GM19455 (cell line): Measurements from ENCODE around the gene XIRP1.

Experiments used
- ATAC-seq: cut with Tn5 transposase; IDR thresholded peaks from one replicate; pipeline ENCODE4 v1.9.1; 2021; ENCODE audit not compliant: unreplicated experiment

XIRP1 gene

DNA sequence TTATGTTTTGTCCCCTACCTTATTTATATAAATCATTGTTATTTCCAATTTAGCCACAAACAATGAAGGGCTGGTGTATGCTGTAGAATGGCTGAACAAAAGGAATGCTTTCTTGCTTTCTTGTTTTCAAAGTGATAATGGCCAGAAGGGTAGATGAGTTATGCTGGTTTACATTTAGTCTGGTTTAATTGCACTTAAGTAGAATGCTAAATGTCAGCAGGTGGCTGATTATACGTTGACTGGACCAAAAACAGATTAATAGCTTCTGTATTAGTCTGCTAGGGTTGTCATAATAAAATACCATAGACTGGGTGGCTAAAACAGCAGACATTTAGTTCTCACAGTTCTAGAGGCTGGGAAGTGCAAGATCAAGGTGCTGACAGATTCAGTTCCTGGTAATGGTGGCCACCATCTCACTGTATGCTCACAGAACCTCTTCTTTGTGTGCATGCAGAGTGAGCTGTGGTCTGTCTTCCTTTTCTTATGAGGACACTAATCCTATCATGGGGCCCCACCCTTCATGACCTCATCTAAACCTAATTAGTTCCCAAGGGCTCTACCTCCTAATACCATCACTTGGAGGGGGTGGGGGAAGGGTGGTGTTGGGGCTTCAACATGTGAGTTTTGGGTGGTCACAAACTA, 17.1 kb upstream of the XIRP1 start:
- ATAC-seq: no peak

DNA sequence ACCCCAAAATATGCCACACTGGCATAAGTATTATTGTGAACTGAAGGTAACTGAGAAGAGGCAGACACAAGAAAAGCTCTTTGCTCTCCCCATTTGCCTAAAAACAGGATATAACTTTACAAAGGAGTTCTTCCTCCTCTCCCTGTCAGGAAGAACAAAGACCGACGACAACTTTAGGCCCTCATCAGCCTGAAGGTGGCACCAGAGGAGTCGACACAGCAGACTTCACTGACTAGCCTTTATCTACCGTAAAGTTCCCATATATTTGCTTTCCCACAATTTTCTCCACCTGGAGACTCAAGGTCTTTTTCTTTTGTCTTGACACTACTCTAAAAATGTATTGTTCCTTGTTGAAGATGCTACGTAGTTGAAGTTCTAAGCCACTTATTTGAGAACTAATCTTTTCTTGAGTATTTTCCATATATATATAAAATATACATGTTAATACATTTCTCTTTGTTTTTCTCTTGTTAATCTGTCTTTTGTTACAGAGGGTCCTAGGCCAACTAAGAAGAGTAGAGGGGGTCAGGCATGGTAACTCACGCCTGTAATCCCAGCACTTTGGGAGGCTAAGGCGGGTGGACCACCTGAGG, 16.2 kb upstream of the XIRP1 start:
- no peak for ATAC-seq

DNA sequence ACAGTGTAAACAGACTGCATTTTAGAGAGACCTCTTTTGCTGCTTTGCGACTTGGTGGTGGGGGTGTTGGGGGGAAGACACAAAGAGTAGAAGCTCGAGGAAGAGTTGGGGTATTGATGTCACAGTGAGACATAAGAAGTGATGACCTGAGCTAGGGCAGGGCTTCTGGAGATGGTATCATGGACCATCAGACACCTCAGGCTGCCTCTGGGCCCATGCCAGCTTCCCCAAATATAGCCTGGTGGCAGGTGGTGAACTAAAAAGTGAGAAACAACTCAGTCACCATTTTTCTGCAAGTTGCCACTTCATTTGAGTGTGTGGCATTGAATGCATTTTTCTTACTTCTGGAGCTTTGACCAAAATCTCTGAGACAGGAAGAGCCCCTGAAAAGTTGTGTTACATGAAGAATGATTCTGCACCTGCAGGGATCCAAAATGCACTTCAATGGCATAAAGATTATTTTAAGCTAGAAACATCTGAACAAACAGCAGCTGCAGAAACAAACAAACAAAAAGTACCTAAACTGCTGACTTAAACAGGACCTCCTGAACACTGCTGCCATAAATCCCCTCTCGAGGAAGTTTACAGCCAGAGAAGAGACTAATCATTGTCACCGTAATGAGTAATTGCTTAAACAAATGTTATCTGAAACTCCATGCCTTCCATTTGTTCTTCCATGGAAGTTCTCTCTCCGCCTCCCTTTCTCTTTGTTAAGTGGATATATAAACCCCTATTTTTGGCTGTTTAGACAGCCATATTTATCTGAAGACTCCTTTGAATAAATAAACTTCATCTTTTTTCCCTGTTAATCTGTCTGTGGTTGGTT, 15.2 kb upstream of the XIRP1 start:
- ATAC-seq: no peak

DNA sequence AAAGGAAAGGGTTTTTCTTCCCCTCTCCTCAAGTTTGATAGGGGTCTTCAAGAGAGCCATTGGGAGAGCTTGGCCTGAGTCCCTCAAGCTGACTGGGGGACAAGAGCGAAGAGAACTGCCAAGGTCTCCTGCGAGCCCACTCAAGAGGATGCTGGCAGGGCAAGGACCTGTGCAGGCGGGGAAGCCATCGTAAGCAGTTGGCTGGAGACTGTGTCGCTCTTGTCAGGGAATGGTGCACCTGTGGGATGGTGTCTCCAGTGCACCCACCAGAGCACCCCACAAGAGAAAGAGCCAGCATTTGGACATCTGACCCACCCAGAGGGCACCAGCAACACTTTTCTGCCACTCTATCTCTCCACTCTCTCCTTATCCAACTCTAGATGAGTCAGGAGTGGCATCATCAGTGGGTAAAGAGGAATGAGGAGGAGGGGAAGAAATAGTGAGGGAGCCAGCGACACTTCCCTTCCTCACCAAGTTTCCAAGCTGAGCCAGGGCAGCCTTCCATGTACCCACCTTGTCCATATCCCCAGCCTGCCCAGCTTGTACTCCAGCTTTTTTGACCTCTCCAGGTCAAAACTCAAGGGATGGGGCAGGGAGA, 13.6 kb upstream of the XIRP1 start:
- no peak for ATAC-seq

DNA sequence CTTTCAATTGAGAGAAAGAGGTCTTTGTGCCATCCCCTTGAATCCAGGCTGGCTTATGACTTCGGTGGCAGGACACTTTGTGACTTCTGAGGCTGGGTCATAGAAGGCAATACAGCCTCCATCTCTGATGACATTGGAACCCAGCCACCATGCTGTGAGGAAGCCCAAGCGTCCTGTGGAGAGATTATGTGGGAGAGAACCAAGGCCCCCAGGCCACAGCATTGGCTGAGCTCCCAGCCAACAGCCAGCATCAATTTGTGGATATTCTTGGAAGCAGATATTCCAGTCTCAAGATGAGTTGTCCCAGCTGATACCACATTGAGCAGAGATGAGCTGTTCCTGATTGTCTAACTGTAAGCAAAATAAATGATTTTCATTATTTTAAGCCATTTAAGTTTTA, 12.7 kb upstream of the XIRP1 start:
- no peak for ATAC-seq

DNA sequence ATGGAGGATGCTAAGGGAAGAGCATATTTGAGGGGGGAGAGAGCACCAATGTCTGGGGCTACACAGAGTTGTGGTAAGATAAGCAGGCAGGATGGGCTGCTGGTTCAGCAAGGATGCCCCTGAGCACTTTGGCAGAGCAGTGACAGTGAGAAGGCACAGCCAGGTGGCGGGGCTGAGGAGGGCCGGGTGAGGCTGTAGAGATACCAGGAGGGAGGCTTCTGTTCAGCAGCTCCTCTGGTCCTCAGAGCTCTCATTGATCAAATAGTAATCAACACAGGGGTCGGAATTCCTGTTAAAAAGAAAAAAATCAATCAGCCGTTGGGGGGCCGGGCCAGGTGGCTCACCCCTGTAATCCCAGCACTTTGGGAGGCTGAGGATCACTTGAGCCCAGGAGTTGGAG, 11.5 kb upstream of the XIRP1 start:
- no peak for ATAC-seq

DNA sequence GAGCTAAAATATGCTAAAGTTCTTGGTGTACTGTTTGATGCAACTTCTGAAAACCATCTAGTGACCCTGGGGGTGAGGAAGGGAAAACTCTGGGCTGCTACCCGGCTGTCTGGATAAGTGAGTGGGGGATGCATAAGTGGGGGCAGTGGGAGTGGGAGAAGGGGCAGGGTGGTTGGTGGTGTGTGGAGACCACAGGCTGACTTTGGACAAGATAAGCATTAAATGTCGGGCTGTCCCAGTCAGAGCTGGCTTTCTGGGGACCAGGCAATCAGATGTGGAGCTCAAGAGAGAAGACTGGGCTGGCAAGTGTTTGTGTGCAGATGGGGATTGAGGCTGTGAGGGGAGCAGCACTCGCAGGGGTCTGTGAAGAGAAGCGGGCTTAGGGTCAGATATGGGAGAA, 11.0 kb upstream of the XIRP1 start:
- no peak for ATAC-seq

DNA sequence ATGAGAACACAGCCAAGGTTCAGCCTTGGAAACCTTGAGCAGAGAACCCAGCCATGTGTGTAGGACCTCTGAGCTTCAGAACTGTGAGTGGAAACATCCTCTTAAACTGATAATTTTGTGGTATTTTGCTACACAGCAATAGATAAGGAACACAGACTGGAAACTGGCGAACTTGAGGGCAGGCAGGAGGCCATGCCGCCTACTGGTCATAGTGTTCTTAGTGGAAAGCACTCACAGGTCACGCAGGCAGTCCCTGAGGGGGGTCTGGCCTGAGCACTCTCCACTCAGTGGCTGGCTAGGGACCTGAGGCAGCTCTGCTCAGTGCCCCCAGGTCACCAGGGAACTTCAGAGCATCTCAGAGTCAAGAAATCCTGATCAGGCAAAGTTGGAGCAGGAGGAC, 9.7 kb upstream of the XIRP1 start:
- no peak for ATAC-seq

DNA sequence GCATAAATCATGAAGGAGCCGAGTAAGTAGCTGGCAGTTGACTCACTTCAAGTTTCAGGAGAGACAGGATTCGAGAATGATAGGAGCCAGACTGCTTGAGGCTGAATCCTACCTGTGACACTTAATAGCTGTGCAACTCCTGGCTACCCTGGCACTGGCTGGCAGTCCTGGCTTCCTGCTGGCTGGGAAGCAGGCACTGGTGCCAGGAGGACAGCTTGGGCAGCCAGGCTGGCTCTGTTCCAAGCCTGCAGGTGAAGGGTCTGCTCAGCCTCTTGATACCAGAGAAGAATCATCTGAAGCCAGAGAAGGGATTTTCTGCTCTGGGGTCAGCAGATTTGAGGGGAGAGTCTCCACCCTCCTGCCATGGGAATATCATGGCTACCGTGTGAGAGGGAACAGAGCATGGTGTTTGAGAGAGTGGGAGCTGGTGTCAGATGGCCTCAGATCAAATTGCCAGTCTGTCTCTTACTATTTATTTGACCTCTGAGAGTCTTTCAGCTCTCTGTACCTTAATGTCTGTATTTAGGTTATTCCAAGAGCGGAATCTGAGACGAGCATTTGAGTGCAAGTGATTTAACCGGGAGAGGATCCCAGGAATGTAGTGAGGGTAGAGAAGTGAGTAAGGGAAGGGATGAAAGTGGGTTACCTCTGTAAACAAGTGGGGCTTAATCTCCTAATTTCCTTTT, 4.4 kb upstream of the XIRP1 start:
- ATAC-seq: no peak

DNA sequence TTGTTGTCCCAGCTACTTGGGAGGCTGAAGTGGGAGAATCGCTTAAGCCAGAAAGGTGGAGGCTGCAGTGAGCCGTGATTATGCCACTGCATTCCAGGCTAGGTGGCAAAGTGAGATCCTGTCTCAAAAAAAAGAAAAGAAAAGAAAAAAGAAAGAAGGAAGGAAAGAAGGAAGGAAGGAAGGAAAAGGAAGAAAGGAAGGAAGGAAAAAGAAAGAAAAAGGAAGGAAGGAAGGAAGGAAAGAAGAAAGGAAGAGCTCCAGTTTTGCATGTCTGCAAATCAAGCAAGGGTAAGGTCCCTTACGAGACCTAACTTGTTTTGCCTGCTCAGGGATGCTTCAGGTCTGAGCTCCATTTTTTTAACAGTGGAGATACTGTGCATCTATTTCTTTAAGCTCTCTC, 3.6 kb upstream of the XIRP1 start:
- no peak for ATAC-seq

DNA sequence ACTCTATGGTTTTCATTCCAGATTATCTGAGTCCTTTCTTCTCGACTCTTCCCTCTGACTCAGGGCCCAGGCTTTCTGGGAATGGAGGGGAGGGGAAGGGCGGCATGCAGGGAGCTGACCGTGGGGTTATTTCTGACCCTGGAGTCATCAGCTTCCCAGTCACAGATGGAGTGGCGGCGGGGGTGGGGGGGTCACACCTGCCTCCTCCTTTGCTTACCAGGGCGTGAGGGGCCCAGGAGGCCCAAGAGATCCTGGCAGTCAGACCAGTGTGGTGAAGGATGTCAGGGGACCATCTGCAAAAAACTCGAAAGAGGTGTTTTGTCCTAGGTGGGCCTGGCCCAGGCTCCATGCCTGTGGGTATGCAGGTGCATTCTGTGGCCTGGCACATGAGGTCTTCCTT, 996 bp upstream of the XIRP1 start:
- no peak for ATAC-seq

DNA sequence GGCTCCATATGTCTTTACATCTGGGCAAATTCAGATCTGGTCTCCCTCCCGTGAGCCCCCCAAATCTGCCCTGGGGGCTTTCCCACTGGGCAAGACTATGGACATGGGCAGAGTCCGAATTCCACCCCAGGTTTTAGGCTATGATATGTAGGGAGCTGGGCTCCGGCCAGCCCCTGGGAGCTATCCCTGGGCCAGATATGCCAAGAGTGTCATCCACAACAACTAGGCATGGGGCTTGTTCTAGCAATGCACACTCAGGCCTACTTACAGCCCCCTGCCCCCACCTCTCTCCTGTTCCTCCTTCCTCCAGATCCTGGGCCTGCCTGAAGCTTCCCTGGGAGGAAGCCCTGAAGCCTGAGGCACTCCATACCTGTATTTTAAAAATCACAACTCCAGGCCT, 622 bp downstream of the XIRP1 start:
- no peak for ATAC-seq

DNA sequence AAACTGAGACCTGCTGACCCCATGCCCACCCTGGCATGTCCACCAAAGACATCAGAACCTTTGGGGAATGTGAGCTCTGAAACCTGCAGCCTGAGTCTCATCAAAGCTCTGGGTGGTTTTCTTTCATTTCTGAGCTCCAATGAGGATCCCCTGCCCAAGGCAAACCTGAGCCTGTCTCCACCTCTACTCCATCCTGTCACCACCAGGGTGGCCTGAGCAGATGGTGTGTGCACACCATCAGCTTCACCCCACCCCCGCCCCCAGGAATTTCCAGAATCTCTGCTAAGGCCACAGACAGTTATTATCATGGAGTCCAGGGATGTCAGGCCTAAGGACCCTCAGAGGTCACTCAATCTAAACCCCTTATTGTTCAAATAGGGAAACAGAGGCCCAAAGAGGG, 1.3 kb downstream of the XIRP1 start:
- ATAC-seq: no peak

DNA sequence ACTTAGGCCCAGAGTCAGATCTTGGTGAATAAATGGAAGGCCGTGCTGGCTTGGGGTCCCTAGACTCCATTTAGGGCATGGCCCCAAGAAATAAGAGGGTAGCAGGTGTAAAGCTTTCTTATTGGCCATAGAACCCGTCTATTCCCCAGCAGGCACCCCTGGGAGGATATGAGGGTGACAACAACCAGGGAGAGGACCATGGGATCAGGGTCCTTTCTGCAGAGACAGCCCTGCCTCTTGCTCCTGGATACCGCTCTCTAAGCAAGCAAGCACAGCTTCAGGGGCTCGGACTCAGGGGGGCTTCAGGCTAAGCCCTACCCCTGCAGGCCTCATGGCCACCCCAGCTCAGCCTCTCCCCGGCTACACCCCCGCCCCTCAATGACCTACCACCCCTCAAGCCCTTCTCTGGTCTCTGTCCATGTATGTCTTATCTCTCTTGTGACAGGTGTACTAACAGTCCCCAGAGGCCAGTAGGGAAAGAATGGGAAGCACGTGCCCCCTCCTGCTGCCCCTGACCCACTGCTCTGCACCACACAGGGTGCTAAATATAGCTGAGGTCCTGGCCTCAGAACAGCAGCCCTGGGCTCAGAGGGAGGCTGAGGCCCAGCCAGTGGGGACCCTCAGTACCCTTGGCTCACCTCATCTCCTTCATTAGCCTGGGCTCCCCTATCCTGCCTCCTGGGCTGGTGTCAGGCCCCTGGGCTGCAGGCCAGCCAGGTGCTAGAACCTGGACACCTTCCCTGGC, 1.9 kb downstream of the XIRP1 start:
- ATAC-seq: no peak

DNA sequence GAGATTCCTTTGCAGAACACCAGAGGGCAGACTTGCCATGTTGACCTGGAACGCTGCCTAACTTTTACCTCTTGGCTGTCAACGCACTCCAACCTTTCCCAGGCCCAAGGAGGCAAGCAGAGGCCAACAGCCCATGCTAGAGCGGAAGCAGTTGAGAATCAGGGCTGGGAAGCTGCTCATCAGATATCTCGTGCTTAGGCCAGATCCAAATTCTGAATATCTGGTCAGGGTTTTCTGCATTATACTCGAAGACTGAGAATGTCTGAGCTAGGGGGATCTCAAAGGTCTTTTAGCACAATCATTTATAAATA, 2.5 kb downstream of the XIRP1 start:
- ATAC-seq: no peak

DNA sequence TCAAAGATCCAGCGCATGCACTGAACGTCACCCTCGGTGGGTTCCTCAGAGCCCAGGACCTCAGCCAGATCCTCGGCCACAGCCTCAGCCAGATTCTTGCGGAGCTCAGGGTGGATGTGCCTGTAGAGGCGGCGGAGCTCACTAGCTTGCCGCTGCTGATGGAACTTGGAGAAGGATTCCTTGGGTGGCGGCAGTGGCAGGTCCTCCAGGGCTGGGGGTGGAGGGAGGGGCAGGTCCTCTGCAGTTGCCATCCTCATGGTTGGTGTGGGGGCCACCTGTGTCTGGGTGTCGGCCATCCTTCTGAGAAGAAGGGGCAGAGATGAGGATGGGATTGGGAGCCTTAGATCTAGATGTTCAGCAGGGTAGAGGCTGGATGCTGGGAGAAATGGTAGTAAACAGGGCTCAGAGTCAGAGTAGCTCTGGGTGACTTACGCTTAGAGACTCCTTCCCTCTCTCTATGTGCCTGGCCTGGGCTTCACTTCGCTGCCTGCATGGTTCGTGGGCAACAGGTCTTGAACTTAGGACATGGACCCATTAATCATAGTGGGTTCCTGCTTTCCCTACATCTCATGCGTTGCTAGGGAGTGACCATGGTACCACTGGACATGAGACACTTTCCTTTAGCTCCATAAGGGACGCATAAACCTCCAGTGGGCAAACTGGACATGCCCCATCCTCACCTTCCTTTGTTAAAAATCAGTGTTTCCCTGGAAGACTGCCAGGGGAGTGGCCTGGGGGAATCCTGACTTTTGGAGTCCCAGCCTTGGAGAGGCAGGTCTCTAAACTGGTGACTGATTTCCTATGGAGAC, 3.0 kb downstream of the XIRP1 start:
- ATAC-seq: no peak

DNA sequence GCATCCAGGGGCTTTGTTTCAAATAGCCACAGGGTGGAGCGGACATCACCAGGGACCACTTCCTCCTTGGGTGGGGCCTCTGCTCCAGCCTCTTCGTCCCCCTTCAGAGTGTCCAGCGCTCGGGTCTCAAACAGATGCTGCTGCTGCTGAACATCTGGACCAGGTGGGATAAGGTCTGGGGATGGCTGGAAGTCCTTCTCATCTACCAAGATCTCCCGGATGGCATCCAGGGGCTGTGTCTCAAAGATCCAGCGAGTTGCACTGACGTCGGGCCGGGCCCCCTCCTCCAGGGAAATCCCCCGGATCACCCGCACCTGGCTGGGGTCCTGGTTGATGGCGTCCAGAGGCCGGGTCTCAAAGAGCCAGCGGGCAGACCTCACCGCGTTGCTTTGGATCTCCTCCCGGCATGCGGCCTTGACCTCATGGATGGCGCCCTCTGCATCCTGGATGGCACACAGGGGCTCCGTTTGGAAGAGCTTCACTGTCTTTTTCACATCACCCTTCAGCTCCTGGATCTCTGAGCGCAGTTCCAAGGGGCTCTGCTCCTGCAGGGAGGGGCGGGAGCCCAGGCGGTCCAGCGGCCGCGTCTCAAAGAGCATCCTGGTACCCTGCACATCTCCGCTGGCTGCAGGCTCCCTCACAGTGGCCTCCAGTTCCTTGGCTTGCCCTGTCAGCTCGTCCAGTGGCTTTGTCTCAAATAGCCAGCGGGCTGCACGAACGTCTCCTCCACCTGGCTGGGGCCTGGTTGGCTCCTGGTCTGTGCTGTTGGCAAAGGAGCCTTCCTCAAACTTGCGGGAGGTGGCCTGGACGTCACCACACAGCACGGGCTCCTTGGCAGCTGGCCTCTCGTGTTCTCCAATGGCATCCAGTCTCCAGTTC, 3.9 kb downstream of the XIRP1 start:
- ATAC-seq: no peak

DNA sequence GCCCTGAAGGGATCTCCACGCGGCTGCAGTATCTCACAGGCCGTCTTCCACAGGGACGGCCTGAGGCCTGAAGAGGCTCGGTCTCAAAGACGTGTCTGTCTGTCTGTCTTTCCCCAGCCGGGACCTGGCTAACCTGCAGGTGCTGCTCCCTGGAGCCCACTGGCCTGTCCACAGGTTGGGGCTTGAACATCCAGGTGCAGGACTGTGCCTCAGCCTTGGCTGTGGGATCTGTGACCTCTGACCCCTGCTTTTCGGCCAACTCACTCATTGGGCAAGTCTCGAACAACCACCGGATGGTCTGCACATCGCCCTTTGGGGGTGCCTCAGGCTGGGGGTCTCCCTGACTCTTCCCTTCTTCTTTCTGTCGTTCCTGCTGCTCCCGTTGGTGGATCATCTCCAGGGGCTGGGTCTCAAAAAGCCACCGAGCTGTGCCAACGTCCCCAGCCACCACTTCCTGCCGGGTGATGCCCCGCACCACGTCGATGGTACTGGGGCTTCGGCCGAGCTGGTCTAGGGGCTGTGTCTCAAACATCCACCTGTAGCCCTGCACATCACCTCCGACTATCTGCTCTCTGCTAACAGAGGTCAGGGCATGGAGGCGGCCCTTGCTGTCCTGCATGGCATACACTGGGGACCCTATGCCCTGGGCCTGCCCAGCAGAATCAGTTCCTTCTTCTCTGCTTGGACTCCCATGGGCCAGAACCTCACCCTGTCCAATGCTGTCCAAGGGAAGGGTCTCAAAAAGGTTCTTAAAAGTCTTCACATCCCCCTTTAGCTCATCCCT, 4.8 kb downstream of the XIRP1 start:
- no peak for ATAC-seq
